Measurements from ENCODE around the gene MAP4K4.
A peak's percentile ranks its signal among the peaks of the same experiment; 100 is the strongest.

The MAP4K4 gene

DNA sequence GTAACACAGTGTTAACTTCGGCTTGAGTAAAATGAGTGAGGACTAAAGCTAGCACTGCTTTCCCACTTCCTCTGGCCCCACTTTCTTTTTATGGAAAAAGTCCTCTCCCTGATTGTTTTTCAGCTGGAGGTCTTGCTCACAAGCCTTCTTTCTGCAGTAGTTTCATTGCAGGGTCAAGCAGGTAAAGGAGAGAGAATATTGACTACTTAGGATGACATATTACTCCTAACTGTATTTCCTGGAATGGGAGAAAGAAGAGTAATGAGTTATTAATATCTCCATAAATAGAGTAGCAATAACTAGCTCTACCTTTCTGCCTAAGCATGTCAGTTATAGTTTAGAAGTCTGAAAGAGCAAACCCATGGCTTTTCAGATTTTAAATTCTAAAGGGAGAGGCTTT is 45.0 kb downstream of the MAP4K4 start:
- no peaks in the 10 kb centered on the region for H3K9me3 ChIP-seq (ENCODE audit: insufficient read depth, low read length, severe bottlenecking)
- peak overlapping the region; percentile 35; the same call in 1 of the 2 replicates for H3K27ac ChIP-seq (ENCODE audit: low read length)
- H3K9ac ChIP-seq (ENCODE audit: low read depth, low read length), result no peak overlapping the region
- no peak overlapping the region for H3K4me3 ChIP-seq (ENCODE audit: low read depth in 1 of 2, low read length in 2 of 2)
- no peak for DNase-seq
- H3K27me3 ChIP-seq (ENCODE audit: insufficient read depth, low read length, poor library complexity), result no peaks in the 10 kb centered on the region
- H3K4me2 ChIP-seq (ENCODE audit: insufficient read depth, low read length), result no peak overlapping the region
- peaks cover 82% of the 10 kb centered on the region for H4K20me1 ChIP-seq (ENCODE audit: insufficient read depth, low read length)
- ATAC-seq (ENCODE audit: insufficient read depth, low read depth), result no peak
- peaks cover 97% of the 10 kb centered on the region for H3K79me2 ChIP-seq (ENCODE audit: insufficient read depth, low read length)
- no peak overlapping the region for H2AFZ ChIP-seq (ENCODE audit: low read depth, low read length)
- no peak for TF ChIP-seq EZH2 (IDR thresholded peaks at IDR 0.05; ENCODE audit: borderline replicate concordance, low read depth, low read length, severe bottlenecking)
- TF ChIP-seq, protein P1, sequence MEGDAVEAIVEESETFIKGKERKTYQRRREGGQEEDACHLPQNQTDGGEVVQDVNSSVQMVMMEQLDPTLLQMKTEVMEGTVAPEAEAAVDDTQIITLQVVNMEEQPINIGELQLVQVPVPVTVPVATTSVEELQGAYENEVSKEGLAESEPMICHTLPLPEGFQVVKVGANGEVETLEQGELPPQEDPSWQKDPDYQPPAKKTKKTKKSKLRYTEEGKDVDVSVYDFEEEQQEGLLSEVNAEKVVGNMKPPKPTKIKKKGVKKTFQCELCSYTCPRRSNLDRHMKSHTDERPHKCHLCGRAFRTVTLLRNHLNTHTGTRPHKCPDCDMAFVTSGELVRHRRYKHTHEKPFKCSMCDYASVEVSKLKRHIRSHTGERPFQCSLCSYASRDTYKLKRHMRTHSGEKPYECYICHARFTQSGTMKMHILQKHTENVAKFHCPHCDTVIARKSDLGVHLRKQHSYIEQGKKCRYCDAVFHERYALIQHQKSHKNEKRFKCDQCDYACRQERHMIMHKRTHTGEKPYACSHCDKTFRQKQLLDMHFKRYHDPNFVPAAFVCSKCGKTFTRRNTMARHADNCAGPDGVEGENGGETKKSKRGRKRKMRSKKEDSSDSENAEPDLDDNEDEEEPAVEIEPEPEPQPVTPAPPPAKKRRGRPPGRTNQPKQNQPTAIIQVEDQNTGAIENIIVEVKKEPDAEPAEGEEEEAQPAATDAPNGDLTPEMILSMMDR (IDR thresholded peaks at IDR 0.05; ENCODE audit: borderline replicate concordance, extremely low read depth, low read length, poor library complexity, severe bottlenecking), result no peak
- H3K36me3 ChIP-seq (ENCODE audit: insufficient read depth, low read length), result no peaks in the 10 kb centered on the region; the same call in 1 of the 2 replicates
- peaks cover 17% of the 10 kb centered on the region for H3K4me1 ChIP-seq (ENCODE audit: insufficient read depth, low read length)

DNA sequence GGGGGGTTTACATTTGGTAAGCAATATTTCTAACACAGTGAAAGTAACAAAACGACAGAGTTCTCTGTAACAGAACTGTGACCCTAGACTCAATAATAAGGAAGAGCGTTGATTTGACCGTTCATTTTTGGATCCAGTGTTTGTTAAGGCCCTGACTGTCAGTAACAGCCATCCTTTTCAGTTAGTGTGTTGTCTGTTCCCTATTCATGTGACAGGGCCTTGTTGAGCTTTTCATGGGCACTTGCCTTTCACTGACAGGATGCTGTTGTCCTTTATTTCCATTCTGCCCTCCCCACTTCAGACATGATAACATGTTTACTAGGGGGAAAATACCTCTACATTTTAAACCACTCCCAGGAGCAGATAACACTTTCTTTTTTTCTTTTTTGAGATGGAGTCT is 45.8 kb downstream of the MAP4K4 start:
- no peak overlapping the region for H3K4me3 ChIP-seq (ENCODE audit: low read depth in 1 of 2, low read length in 2 of 2)
- peaks cover 17% of the 10 kb centered on the region for H3K4me1 ChIP-seq (ENCODE audit: insufficient read depth, low read length)
- no peak for ATAC-seq (ENCODE audit: insufficient read depth, low read depth)
- peaks cover 97% of the 10 kb centered on the region for H3K79me2 ChIP-seq (ENCODE audit: insufficient read depth, low read length)
- H3K27ac ChIP-seq (ENCODE audit: low read length), result no peak overlapping the region
- H4K20me1 ChIP-seq (ENCODE audit: insufficient read depth, low read length), result peaks cover 80% of the 10 kb centered on the region
- H3K9ac ChIP-seq (ENCODE audit: low read depth, low read length), result no peak overlapping the region
- H2AFZ ChIP-seq (ENCODE audit: low read depth, low read length), result no peak overlapping the region
- no peak for TF ChIP-seq EZH2 (IDR thresholded peaks at IDR 0.05; ENCODE audit: borderline replicate concordance, low read depth, low read length, severe bottlenecking)
- TF ChIP-seq, protein P1 (IDR thresholded peaks at IDR 0.05; ENCODE audit: borderline replicate concordance, extremely low read depth, low read length, poor library complexity, severe bottlenecking), result no peak
- H3K36me3 ChIP-seq (ENCODE audit: insufficient read depth, low read length), result no peaks in the 10 kb centered on the region; the same call in 1 of the 2 replicates
- no peaks in the 10 kb centered on the region for H3K27me3 ChIP-seq (ENCODE audit: insufficient read depth, low read length, poor library complexity)
- DNase-seq, result no peak
- no peak overlapping the region for H3K4me2 ChIP-seq (ENCODE audit: insufficient read depth, low read length)
- H3K9me3 ChIP-seq (ENCODE audit: insufficient read depth, low read length, severe bottlenecking), result no peaks in the 10 kb centered on the region

DNA sequence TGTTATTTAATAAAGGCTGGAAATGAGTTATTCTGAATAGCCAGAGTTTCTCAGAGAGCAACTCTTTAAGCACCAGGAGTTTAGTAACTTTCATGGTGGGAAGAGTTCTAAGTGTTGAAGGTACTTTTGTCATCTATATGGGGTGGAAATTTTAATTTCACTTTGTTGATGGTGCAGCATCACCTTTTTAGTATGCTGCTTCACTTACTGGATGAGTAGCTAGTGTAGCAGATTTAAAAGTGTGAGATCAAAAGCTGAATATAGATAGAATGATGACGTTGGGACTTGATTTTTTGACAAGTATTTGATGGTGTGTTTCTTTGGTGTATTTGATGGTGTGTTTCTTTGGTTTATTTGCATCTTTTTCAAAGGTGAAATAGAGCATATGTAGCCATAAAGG is 47.3 kb downstream of the MAP4K4 start:
- peaks cover 17% of the 10 kb centered on the region for H3K4me1 ChIP-seq (ENCODE audit: insufficient read depth, low read length)
- no peaks in the 10 kb centered on the region; the same call in 1 of the 2 replicates for H3K36me3 ChIP-seq (ENCODE audit: insufficient read depth, low read length)
- no peak overlapping the region for H3K9ac ChIP-seq (ENCODE audit: low read depth, low read length)
- ATAC-seq (ENCODE audit: insufficient read depth, low read depth) (no peak), DNase-seq (no peak)
- H3K4me3 ChIP-seq (ENCODE audit: low read depth in 1 of 2, low read length in 2 of 2), result no peak overlapping the region
- no peaks in the 10 kb centered on the region for H3K27me3 ChIP-seq (ENCODE audit: insufficient read depth, low read length, poor library complexity)
- no peak for TF ChIP-seq EZH2 (IDR thresholded peaks at IDR 0.05; ENCODE audit: borderline replicate concordance, low read depth, low read length, severe bottlenecking)
- TF ChIP-seq, protein P1 (IDR thresholded peaks at IDR 0.05; ENCODE audit: borderline replicate concordance, extremely low read depth, low read length, poor library complexity, severe bottlenecking), result no peak
- no peaks in the 10 kb centered on the region for H3K9me3 ChIP-seq (ENCODE audit: insufficient read depth, low read length, severe bottlenecking)
- H4K20me1 ChIP-seq (ENCODE audit: insufficient read depth, low read length), result peaks cover 68% of the 10 kb centered on the region
- no peak overlapping the region for H3K4me2 ChIP-seq (ENCODE audit: insufficient read depth, low read length)
- H3K79me2 ChIP-seq (ENCODE audit: insufficient read depth, low read length), result peaks cover 84% of the 10 kb centered on the region
- no peak overlapping the region for H2AFZ ChIP-seq (ENCODE audit: low read depth, low read length)
- H3K27ac ChIP-seq (ENCODE audit: low read length), result no peak overlapping the region

All from DND-41 (cell line).